Skeletal muscle cell (primary cell): ENCODE data around the gene DYNC1I1.
A peak's percentile ranks its signal among the peaks of the same experiment; 100 is the strongest.

Experiments
- DNase-seq: peaks from one replicate; pipeline ENCODE4 v3.0.0-alpha.2; 2010; ENCODE audit warnings: low read depth
- H3K4me3 ChIP-seq: 2 replicates; pipeline ENCODE4 v1.5.1; 2011; ENCODE audit warnings: low read depth, mild to moderate bottlenecking, control low read depth, low read length, moderate library complexity

DYNC1I1 gene

DNA sequence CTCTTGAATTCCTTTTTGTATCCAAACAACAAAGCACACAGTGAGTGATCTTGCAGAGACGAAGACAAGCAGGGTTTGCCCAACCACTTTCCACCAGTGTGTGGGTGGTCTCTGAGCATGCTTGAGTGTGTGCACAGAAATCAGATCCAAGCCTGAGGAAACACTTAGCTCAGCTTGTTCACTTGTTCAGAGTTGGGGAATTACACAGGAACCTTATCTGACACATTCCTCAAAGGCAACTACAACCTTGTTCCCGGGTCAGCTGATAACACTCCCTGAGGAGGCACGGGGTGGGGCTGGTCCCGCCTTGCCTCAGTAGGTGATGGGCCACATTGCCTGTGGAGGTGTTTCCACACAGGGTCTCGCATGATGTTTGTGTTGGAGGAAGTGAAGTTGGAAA is 216.9 kb downstream of the DYNC1I1 start:
- H3K4me3 ChIP-seq = no peak overlapping the region
- DNase-seq = no peak

DNA sequence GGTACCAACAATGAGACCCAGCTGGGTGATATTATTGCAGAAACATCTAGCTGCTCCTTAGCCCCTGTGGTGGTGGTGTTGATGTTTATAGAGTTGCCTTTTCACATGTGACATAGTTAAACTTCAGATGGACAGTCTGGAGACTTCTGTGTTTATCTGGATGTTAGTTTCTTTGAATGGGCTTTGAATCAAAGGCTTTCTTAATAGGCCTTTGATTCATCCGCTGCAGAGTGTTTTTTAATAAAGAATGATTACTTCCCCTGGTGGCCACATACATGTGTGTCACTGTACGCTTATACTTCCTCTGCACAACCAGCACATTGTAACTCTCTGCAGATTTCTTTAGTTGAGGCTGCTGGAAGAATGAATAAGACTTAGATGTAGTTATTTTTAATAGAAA is 221.0 kb downstream of the DYNC1I1 start:
- no peak for DNase-seq
- H3K4me3 ChIP-seq = no peak overlapping the region

DNA sequence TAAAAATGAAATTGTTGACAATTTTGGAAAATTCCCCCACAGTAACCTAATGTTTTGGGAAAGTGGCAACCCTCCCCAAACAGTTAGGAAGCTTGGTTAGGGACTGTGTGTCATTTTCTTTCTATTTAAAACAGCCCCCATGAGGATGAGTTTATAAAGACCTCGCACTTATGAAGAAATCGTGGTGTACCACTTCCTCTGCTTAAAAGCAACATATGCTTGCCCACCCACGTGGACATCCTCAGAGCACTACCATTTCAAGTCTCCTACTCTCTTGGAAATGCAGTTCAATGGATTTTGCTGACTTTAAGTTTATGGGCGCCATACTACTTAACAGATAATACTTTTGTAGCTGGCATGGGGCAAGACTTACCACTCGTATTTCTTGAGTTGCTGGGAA is 223.8 kb downstream of the DYNC1I1 start:
- H3K4me3 ChIP-seq = no peak overlapping the region
- DNase-seq = no peak

DNA sequence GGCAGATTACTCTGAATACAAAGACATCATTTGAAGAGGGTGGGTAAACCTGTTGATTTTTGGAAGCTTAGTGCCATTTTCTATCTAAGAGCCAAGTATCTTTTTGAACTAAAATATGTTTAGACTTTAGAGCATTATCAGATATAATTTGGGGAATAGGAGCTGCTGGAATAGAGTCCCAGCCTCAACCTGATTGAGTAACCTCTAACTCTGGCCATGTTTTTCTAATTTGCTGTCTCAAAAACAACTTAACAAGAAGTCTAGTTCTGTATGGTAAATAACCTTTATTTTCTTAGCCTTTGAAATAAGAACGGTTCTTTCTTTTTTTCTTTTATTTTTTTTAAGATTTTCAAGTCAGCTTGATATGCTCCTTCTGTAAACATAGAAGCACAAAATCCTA is 224.5 kb downstream of the DYNC1I1 start:
- no peak overlapping the region for H3K4me3 ChIP-seq
- no peak for DNase-seq

DNA sequence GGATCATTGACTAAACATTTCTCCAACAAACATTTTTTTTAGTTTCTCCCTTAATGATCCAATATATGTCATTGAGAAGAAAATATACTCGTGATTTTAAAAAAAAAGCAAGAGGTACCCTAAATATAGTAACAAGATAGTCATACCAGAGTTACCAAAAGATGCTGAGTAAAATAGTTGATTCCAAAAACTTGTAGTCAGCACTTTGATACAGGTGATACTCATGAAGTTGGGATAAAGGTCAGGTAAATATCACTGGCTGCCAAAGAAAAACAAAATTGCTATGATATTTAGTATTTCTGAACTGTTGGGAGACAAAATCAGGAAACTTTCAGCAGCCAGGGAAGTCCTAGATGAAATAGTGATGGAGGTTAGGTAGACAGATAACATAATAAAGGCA is 225.3 kb downstream of the DYNC1I1 start:
- H3K4me3 ChIP-seq = no peak overlapping the region
- DNase-seq = no peak

DNA sequence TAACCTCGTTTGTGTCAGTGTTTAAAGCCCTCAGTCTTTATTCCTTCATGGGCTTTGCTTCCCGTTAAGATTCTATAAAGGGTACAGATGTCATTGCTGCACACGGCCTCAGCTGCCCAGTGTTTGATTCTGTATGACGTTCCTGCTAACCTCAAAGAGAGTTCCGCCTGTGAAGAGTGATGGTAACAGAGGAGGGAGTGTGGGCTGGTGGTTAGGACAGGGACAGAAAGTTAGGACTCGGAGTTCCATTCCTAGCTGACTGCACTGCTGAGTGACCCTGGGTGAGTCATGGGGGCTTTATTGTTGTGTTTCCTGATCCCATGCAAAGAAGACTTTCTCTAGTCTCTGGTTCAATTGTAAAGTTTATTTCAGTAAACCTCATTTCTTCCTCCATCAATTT is 227.1 kb downstream of the DYNC1I1 start:
- H3K4me3 ChIP-seq = no peak overlapping the region
- DNase-seq = no peak

DNA sequence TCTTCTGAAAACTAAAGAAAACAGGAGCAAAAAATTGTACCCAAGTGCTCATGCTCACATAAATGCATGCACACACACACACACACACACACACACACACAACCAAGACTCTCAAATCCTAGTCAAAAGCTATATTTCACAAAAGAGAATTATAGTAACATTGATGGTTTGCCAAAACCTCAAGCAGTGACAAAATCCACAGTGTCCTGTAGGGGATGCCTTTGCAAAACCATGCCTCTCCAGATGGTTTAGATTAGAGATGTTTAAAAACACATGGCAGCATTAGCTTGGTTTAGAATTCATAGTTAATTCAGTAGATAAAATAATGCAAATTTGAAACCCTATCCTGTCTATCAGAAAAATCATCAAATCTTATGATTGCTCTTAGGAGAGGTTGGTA is 232.2 kb downstream of the DYNC1I1 start:
- no peak overlapping the region for H3K4me3 ChIP-seq
- peak; percentile 33 for DNase-seq

DNA sequence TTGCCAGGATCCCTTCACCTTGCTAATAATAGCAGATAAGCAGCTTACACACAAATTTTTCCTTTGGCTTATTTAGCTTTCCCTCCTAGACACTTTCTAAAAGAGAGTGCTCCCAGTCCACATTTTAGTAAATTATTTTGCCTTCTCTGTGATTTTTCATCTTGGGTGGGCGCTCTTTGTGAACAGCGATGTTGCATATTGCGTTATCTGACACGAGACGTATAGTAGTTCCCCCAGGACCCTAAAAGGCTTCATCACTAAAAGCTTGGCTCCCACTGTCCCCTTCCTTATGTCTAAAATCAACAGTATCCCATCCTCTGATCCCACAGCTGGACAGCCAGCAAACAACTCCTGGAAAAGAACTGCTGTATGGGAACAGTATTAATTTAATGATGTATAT is 232.9 kb downstream of the DYNC1I1 start:
- no peak overlapping the region for H3K4me3 ChIP-seq
- no peak for DNase-seq

DNA sequence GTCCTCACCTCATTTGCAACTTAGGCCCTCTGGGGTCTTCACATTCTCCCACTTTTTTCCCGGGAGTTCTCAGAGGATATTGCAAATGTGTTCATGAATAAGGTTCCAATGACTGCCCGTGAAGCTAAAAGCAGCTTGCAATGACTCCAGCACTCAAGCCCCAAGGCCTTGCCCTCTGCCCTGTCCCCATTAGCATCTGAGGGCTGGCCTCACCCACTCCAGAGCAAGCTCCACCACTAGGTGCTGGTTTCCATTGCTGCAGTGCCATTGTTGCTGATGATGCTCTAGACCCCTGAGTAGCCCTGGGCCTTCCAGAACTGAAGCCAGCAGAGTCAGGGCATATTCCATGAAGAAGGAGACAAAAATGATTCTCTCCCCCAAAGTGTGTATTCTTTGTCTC is 236.8 kb downstream of the DYNC1I1 start:
- no peak for DNase-seq
- no peak overlapping the region for H3K4me3 ChIP-seq

DNA sequence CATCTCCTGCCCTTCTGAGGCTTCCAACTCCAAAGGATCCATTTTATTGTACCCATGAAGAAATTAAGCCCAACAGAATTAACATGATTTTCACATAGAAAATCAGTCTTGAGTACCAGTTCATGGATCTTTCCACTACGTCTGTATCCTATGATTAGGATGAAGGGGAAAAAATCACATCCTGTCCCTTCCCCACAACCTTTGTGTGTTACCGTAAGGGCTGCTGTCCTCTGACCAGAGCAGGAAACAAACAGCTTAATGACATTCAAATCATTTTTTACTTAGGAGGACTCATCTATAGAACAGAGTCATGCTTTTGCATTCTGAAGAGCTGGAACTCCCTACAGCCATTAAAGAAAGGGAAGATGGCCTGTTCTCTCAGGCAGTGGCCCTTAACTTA is 241.5 kb downstream of the DYNC1I1 start:
- no peak for DNase-seq
- H3K4me3 ChIP-seq = no peak overlapping the region

DNA sequence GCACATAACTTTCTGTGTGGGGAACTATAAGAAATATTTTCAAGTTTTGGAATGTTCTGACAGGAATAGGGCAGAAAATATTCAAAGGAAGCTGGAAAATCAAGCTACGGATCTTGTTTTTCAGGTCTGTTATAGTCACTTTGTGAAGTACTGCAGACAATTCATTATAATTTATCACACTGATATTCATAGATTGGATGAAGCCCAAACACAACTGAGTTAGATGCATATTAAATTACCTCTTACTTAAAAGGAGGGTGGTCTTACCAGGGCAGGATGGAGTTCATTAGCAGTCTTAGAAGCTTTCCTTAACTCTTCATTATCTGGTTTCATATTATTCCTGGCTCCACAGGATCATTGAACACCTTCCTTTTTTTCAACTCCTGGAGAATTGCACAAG is 242.3 kb downstream of the DYNC1I1 start:
- no peak overlapping the region for H3K4me3 ChIP-seq
- DNase-seq = no peak

DNA sequence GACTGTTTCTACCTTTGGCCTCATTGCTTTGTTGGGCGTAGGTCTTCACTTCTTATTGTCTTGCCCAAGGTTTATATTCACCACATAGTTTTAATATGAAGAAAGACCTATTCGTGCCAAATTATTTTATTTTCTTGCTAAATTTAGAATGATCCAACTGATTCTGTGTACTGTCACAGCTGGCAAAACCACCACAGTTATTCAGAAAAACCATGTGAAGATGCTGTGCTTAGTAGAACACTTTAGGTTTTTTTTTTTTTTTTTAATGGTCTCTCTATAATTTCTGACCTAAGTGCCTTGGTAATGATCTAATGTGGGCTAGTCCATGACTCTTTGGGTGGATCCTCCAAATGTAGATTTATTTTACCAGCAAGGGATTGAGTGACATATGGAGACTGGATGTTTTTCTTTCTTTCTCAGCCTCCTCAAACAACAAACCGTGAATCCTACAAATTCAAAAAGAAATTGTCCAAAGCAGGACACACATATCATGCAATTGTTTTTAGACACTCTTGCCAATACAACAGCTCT is 243.8 kb downstream of the DYNC1I1 start:
- DNase-seq = no peak
- no peak overlapping the region for H3K4me3 ChIP-seq

DNA sequence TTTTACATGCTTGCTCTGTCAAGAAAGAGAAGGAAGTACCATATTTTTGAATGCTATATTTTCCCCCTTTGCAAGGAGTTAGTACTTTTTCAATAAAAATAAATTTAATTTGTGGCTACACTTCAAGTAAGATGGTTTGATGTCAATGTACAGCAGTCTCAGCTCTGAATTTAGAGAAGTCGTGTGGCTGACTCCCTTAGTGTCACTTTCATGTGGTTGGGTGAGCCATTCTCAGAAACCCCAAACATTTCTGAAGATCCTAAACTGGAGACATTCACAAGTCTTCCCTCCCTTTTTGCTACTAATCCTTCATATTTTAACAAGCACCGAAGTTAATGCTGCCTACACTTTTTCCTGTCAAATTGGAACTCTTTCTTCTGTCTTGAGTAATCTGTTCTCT is 244.4 kb downstream of the DYNC1I1 start:
- no peak for DNase-seq

DNA sequence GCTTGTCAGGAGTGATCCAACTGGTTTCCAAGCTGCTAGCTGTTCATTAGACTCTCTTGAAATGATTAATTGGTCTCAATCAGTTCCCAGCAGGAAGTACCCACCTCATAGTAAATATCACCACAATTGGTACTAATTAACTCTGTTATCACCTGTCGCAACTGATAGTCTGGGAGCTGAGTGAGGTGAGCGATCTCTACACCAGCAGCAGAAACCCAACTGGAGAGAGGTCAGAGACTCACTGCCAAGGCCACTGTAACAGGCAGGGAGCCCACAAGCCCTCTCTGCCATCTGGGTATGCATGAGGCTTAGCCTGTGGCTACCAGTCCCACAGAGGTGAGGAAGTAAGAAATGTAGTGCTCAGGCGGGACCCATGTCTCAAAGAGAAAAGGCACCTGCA is 245.5 kb downstream of the DYNC1I1 start:
- no peak overlapping the region for H3K4me3 ChIP-seq
- DNase-seq = no peak

More for the DNA sequence above, 244.4 kb downstream of the DYNC1I1 start:
- H3K4me3 ChIP-seq = no peak overlapping the region

DNA sequence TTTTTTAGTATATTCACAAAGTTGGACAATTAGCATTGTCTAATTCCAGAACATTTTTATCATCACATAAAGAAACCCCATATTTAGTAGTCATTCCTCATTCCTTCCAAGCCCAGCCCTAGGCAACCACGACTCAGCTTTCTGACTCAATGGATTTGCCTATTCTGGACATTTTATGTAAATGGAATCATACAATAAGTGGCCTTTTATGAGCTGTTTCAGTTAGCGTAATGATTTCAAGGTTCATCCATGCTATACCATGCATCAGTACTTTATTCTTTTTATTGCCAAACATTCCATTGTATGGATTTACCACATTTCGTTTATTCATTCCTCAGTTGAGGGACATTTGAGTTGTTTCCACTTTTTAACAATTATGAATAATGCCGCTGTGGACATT is 249.2 kb downstream of the DYNC1I1 start:
- H3K4me3 ChIP-seq = no peak overlapping the region
- DNase-seq = no peak

DNA sequence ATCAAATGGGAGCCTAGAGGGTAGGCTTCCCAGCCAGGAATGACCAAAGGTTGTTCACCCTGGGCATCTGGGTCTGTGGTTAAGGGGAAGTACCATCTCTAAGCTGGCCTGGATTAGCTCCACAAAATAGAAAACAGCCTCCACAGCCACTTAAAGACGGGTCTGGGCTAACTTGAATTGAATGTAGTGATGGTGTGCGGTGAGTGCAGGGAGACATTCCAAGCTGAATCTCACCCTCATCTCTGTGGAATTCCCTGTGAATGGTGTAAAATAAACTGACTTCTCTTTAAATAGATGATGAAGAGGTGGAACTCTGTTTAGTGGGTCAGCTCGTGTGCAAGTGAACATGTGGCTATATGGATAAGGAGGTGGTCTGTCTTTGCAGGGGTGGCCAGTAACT is 251.0 kb downstream of the DYNC1I1 start:
- DNase-seq = no peak

DNA sequence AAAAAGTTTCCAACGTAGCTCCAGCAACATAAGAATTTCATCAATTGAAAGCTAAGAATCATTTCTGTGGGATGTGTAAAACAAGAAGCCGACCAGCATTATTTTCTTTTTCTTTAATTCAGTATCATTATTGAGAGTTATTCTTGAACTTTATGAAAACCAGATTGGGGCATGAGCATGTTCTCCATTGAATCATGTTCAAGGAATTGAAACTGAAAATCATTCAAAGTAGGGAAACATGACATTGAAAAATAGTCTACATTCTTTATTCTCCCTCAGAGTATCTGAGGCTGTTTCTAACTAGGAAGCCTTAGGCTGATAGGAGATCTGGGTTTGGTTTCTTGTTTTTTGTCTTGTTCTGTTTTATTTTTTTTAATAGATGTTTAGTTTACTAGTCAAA is 253.7 kb downstream of the DYNC1I1 start:
- no peak for DNase-seq
- no peak overlapping the region for H3K4me3 ChIP-seq

More for the DNA sequence above, 251.0 kb downstream of the DYNC1I1 start:
- no peak overlapping the region for H3K4me3 ChIP-seq

DNA sequence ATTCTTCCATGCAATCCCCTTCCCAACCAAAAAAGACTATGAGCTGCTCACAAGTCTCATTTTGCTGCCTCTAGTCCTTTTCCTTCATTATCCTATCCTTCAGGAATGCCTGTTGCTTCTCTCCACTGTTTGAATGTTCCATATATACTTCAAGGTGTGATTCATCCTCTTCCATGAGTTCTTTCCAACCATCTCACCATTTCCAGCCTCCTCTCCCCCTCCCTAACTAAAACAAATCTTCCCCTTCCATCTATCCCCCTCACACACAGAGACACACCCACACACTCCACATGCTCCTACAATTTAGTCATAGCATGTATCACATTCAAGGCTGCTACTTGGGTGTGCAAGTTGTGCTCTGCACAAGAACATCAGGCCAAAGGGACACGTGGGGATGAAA is 254.3 kb downstream of the DYNC1I1 start:
- H3K4me3 ChIP-seq = no peak overlapping the region
- no peak for DNase-seq

DNA sequence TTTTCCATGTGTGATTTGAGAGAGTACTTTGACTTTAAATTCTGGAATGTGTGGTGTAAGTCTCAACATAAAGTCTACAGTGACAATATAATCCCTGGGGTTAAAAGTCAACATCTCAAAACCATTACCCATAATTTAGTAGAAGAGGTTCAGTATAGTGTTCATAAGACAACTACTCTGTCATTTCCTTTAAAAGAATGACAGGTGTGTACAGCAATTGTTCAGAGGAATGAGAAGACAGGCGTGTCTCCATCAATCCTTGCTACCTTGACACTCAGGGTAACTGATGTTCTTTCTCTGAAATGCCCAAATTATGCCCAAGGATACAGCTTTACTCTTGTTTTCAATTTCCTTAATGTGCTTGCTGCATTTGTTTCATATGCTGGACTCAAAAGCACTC is 256.4 kb downstream of the DYNC1I1 start:
- DNase-seq = no peak

DNA sequence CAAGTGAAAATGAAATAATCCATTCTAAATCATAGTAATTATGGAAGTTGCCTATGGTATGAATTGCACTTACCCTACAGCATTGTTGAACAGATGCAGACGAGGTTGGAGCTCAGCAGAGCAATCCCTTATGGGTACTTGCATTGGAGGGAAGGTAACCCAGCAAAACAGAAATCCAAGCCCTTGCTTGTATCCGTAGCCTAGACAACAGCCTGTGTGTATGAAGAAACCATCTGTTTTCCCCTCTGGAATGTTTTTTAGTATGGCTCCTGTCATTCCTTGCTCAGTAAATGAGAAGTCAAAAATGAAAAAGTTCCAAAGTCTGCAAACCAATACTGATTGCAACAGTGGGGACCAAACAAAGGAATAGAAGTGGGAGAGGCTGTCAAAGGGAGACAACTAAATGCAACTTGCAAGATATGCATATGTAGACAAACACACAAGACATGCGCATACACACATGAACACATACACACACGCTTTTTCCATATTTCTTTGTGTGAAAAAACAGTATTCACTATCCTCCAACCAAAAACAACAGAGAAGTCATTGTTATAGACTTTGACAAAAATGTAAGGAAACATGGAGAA is 260.8 kb downstream of the DYNC1I1 start:
- H3K4me3 ChIP-seq = no peak overlapping the region
- DNase-seq = no peak

More for the DNA sequence above, 256.4 kb downstream of the DYNC1I1 start:
- H3K4me3 ChIP-seq = no peak overlapping the region

DNA sequence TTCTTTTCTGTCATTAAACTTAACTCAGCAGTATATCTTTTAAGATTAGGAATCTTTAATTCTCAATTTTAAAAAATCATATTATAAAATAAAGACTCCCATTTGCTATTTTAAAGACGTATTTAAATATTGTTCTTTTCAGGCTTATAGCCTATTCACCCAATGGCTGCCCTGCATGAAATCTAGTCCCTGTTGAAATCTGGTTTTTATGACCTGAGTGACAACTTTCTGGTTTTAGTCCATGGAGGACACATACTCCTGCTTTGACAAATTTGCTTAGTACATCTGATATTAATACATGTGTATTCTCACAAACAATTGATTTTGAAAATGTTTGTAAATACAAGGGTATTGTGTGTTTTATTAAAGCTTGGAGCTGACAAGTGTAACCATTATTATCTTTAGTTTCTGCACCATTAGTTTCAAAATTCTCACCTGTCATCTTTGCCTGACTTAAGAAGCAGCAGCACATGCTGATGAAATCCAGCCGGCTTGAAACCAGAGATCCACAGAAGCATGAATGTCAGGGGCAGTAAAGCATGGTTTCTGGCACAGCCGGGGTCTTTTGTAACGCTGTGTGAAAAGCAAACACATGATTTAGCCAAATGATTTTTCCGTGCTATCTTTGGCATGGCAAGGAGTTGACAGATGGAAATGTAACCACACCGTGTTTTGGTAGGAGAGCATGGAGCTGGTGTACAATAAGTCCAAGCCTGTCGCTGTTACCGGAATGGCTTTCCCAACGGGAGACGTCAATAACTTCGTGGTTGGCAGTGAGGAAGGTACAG is 262.8 kb downstream of the DYNC1I1 start:
- DNase-seq = no peak
- no peak overlapping the region for H3K4me3 ChIP-seq
